Parathyroid adenoma (tissue), 2 donors: ENCODE data around the gene SCEL.

Source experiments
- H2AFZ ChIP-seq: fragments of 300-600 bp; sonication (generic); one replicate; pipeline ENCODE4 v1.7.0; 2017; ENCODE audit warnings: antibody characterized with exemption, mild to moderate bottlenecking
- H3K27ac ChIP-seq: fragments of 300-600 bp; sonication (generic); one replicate; pipeline ENCODE4 v1.7.0; 2017
- H3K27me3 ChIP-seq: fragments of 300-600 bp; sonication (generic); one replicate; pipeline ENCODE4 v1.7.0; 2017; ENCODE audit warnings: low read length; ENCODE audit not compliant: control insufficient read depth, insufficient read depth
- H3K36me3 ChIP-seq: fragments of 300-600 bp; sonication (generic); one replicate; pipeline ENCODE4 v1.7.0; 2017; ENCODE audit warnings: low read length; ENCODE audit not compliant: control insufficient read depth, insufficient read depth
- H3K4me1 ChIP-seq: fragments of 300-600 bp; sonication (generic); one replicate; pipeline ENCODE4 v1.7.0; 2017; ENCODE audit warnings: control low read depth
- H3K4me2 ChIP-seq: fragments of 300-600 bp; sonication (generic); one replicate; pipeline ENCODE4 v1.7.0; 2017; ENCODE audit warnings: low read length
- H3K4me3 ChIP-seq: fragments of 300-600 bp; sonication (generic); one replicate; pipeline ENCODE4 v1.7.0; 2017; ENCODE audit warnings: low read depth, low read length
- H3K79me2 ChIP-seq: fragments of 300-600 bp; sonication (generic); one replicate; pipeline ENCODE4 v1.7.0; 2017; ENCODE audit warnings: control low read depth
- H3K9ac ChIP-seq: fragments of 300-600 bp; sonication (generic); one replicate; pipeline ENCODE4 v1.7.0; 2017; ENCODE audit warnings: mild to moderate bottlenecking
- H3K9me3 ChIP-seq: fragments of 300-600 bp; sonication (generic); one replicate; pipeline ENCODE4 v1.7.0; 2017; ENCODE audit warnings: low read length; ENCODE audit not compliant: control insufficient read depth
- TF ChIP-seq, protein P1 (sequence below): fragments of 300-600 bp; sonication (generic); IDR thresholded peaks from one replicate; pipeline ENCODE4 v1.7.0; 2017; ENCODE audit warnings: antibody characterized with exemption, mild to moderate bottlenecking
- donor health status: primary hyperparathyroidism.

SCEL gene

DNA sequence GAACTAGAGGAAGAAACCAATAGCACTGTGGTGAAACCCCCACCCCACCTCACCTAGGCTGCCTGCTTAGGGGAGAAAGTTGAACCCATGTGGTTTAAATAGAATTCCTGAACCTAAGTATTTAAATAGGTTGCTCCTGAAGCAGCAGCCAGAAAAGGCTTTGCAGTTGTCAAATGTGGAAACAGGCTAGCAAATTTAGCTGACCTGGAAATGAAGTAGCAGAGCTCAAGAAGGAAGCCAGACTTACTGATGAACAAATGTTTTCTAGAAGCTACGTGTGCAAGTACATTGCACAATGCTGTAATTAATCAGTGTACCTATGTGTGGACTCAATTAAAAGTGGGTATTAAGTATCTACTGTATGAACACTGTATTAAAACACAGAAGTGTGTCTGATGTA is 61.3 kb downstream of the SCEL start:
- Histone ChIP-seq H3K4me2 (no peak overlapping the region), H3K27ac (no peak overlapping the region)
- TF ChIP-seq, protein P1, sequence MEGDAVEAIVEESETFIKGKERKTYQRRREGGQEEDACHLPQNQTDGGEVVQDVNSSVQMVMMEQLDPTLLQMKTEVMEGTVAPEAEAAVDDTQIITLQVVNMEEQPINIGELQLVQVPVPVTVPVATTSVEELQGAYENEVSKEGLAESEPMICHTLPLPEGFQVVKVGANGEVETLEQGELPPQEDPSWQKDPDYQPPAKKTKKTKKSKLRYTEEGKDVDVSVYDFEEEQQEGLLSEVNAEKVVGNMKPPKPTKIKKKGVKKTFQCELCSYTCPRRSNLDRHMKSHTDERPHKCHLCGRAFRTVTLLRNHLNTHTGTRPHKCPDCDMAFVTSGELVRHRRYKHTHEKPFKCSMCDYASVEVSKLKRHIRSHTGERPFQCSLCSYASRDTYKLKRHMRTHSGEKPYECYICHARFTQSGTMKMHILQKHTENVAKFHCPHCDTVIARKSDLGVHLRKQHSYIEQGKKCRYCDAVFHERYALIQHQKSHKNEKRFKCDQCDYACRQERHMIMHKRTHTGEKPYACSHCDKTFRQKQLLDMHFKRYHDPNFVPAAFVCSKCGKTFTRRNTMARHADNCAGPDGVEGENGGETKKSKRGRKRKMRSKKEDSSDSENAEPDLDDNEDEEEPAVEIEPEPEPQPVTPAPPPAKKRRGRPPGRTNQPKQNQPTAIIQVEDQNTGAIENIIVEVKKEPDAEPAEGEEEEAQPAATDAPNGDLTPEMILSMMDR: no peak

DNA sequence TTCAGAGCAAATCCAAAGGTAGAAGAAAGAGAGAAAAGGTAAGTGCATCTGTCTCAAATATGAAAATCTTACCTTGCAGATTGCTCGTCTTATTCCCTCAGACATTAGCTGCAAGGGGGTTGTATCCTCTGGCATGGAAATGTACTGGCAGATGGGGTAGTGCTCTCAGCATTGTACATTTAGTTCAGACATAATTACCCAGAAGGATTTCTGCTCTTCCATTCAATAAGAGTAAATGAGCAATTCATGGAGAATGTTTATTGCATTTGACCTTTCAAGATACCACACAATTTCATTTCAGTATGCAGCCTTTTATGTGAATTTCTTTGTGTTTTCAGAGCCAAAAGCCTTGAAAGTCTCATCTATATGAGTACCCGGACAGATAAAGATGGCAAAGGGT is 63.8 kb downstream of the SCEL start:
- Histone ChIP-seq H3K36me3 (no peaks in the 10 kb centered on the region), H3K4me2 (no peak overlapping the region), H3K4me3 (no peak overlapping the region), H3K4me1 (no peaks in the 10 kb centered on the region), H3K9me3 (no peaks in the 10 kb centered on the region), H3K9ac (no peak overlapping the region), H3K27me3 (no peaks in the 10 kb centered on the region), H3K79me2 (no peaks in the 10 kb centered on the region), H2AFZ (no peak overlapping the region), H3K27ac (no peak overlapping the region)
- TF ChIP-seq, protein P1: no peak

More for the DNA sequence above, 61.3 kb downstream of the SCEL start:
- H3K9me3 ChIP-seq: no peaks in the 10 kb centered on the region
- H2AFZ ChIP-seq: no peak overlapping the region
- no peaks in the 10 kb centered on the region for H3K36me3 ChIP-seq
- no peak overlapping the region for H3K4me3 ChIP-seq
- H3K79me2 ChIP-seq: no peaks in the 10 kb centered on the region
- no peaks in the 10 kb centered on the region for H3K27me3 ChIP-seq
- H3K9ac ChIP-seq: no peak overlapping the region
- no peaks in the 10 kb centered on the region for H3K4me1 ChIP-seq

DNA sequence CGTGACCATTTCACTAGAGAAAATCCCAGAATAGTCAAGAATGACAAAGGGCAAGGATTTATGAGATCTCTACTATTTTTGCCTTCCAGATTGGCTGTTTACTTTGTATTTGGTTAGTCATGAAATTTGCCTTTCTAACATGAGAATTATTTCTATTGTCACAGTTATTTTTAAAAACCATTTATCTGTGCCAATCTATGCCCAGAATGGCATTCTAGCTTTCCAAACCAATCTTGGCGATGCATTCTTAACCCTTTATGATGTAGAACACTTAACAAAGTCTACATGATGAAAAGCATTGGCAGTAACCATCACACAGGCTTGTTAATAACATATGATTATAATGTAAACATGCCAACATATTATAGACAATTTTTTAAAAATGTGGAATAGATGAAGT is 65.2 kb downstream of the SCEL start:
- Histone ChIP-seq H3K36me3 (no peaks in the 10 kb centered on the region), H3K9ac (no peak overlapping the region), H2AFZ (no peak overlapping the region), H3K4me1 (no peaks in the 10 kb centered on the region), H3K4me2 (no peak overlapping the region), H3K27ac (no peak overlapping the region), H3K4me3 (no peak overlapping the region), H3K79me2 (no peaks in the 10 kb centered on the region), H3K9me3 (no peaks in the 10 kb centered on the region), H3K27me3 (no peaks in the 10 kb centered on the region)
- TF ChIP-seq, protein P1: no peak

DNA sequence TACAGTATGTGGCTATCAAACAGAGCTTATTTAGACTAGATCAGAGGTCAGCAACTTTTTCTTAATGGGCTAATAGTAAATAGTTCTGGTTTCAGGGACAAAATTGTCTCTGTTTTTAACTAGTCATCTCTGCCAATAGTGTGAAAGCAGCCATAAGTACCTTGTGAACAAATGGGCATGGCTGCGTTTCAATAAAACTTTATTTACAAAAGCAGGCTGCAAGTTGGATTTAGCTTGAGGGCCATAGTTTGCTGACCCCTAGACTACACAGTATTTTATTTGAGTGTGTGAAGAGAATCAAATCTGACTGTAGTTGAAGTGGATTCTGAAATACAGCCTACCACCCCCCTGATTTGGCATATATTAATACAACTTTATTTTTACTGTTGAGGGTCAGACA is 75.6 kb downstream of the SCEL start:
- Histone ChIP-seq H3K4me2 (no peak overlapping the region), H3K36me3 (no peaks in the 10 kb centered on the region), H3K4me1 (no peaks in the 10 kb centered on the region), H3K79me2 (no peaks in the 10 kb centered on the region), H2AFZ (no peak overlapping the region), H3K9ac (no peak overlapping the region), H3K27ac (no peak overlapping the region), H3K27me3 (no peaks in the 10 kb centered on the region), H3K9me3 (no peaks in the 10 kb centered on the region), H3K4me3 (no peak overlapping the region)
- TF ChIP-seq, protein P1: no peak

DNA sequence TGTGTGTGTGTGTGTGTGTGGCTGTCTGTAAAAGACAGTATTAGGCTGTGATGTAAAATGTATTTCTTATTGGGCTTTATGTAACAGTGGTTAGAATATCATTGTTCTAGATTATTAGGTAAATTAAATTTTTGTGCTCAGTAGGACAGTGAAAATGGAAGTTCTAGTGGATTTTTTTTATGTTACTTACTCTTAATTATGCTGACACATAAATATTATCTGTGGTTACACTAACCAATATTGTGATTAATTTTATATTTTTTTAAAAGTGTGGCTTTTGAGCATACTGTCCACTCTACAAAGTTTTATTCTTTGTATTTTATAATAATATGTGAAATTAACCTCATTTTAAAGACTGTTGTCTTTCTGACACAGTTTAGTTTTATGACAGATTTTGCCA is 80.5 kb downstream of the SCEL start:
- H3K4me2 ChIP-seq: no peak overlapping the region
- H3K27me3 ChIP-seq: no peaks in the 10 kb centered on the region
- no peaks in the 10 kb centered on the region for H3K36me3 ChIP-seq
- H3K4me3 ChIP-seq: no peak overlapping the region
- TF ChIP-seq, protein P1: no peak
- H3K9ac ChIP-seq: no peak overlapping the region
- H3K4me1 ChIP-seq: no peaks in the 10 kb centered on the region
- no peak overlapping the region for H2AFZ ChIP-seq
- H3K27ac ChIP-seq: no peak overlapping the region
- H3K9me3 ChIP-seq: no peaks in the 10 kb centered on the region
- H3K79me2 ChIP-seq: no peaks in the 10 kb centered on the region
